Kidney (tissue), 14 donors: ENCODE measurements around the gene CCBE1. TPM values are rescaled to one million over a fixed set of nuclear protein-coding genes. Genes with fewer than 3 reads are reported as not detected.

Source experiments
- DNase-seq, 5 donors: peaks; one replicate each; pipeline ENCODE4 v3.0.0-alpha.2; 2013 to 2020
- FAIRE-seq: peaks from 2 replicates; lab custom pipeline; 2012; peaks lifted over from hg19 to GRCh38; lab: Jason Lieb, UNC
- H3K27ac ChIP-seq, 2 donors: one replicate each; pipeline ENCODE4 v1.7.0; 2013; ENCODE audit warnings: low read depth in 2 of 2, low read length in 2 of 2, inconsistent platforms in 1 of 2
- H3K27me3 ChIP-seq: one replicate; pipeline ENCODE4 v1.7.1; 2013; ENCODE audit warnings: low read length, inconsistent platforms; ENCODE audit not compliant: control insufficient read depth, insufficient read depth
- H3K36me3 ChIP-seq, 3 donors: one replicate each; pipeline versions ENCODE4 v1.7.0 to v1.7.1; 2013; ENCODE audit warnings: low read length in 3 of 3, control low read depth in 1 of 3, inconsistent platforms in 1 of 3; ENCODE audit not compliant: insufficient read depth in 3 of 3, control insufficient read depth in 2 of 3
- H3K4me1 ChIP-seq, 3 donors: one replicate each; pipeline versions ENCODE4 v1.7.0 to v1.7.1; 2013; ENCODE audit warnings: low read length in 3 of 3, inconsistent platforms in 1 of 3, low read depth in 1 of 3; ENCODE audit not compliant: control insufficient read depth in 2 of 3, insufficient read depth in 2 of 3
- H3K4me3 ChIP-seq, 3 donors: one replicate each; pipeline versions ENCODE4 v1.7.0 to v1.8.1; 2013; ENCODE audit warnings: low read length in 3 of 3, control low read depth in 1 of 3, inconsistent platforms in 1 of 3
- H3K9ac ChIP-seq, 3 donors: one replicate each; pipeline versions ENCODE4 v1.7.0 to v1.7.1; 2013; ENCODE audit warnings: low read length in 3 of 3, control low read depth in 1 of 3, inconsistent platforms in 1 of 3
- H3K9me3 ChIP-seq, 3 donors: one replicate each; pipeline versions ENCODE4 v1.7.0 to v1.7.1; 2013; ENCODE audit warnings: low read length in 3 of 3, control low read depth in 1 of 3, inconsistent platforms in 1 of 3; ENCODE audit not compliant: control insufficient read depth in 2 of 3, insufficient read depth in 1 of 3
- CTCF ChIP-seq: IDR thresholded peaks from 3 replicates; pipeline ENCODE4 v1.5.1; 2012; ENCODE audit warnings: mild to moderate bottlenecking, moderate library complexity, borderline replicate concordance; ENCODE audit not compliant: insufficient read depth; ENCODE audit errors: extremely low read depth
- intact Hi-C: fragments of 100-400 bp; cut with DNase I; formaldehyde crosslinking; loops from one replicate; pipeline ENCODE4 v1.11.1; 2022
- polyA plus RNA-seq: library from polyadenylated mRNA; stranded (reverse); fragments of 350-450 nt; fragmentation: Illumina TruSeq; extraction: RNeasy Lipid Tissue Mini Kit (QIAGEN cat#74804); gene quantifications from one replicate; pipeline ENCODE4 v1.2.3, GENCODE V29; 2014; ENCODE audit warnings: low read depth, low replicate concordance; ENCODE audit not compliant: insufficient read depth
- total RNA-seq: library from RNA; stranded (reverse); fragmentation: NEBNext Ultra II Directional; extraction: Animal tissue kit (Norgen Biotek cat#: 25700); gene quantifications from one replicate; pipeline ENCODE4 v1.2.1, GENCODE V29; 2021
- donor health status: control.
- donor health status: control.
- donor health status: control.
- donor health status: control.
- donor health status: control.
- donor health status: DM: yes; HTN: yes; CAD: no.
- donor health status: Normal renal cell carcinoma (clear cell type).

CCBE1 gene
- total and polyA plus RNA-seq, 2 donors from 2014 or later = 1.8 to 2.2 TPM

- no peak overlapping the region for H3K27ac ChIP-seq
- TF ChIP-seq CTCF = no peak
- FAIRE-seq = no peak
- DNase-seq = no peak
- intact Hi-C loops = no loop called here
- H3K4me1 ChIP-seq = peaks cover 0 to 3% (median 0%) of the 10 kb centered on the region in 3 donors
- H3K9ac ChIP-seq = no peak overlapping the region
- no peak overlapping the region for H3K4me3 ChIP-seq
- no peaks in the 10 kb centered on the region for H3K27me3 ChIP-seq
- H3K9me3 ChIP-seq = no peaks in the 10 kb centered on the region
- no peaks in the 10 kb centered on the region for H3K36me3 ChIP-seq
Observed at GRCh38 chr18:59479776-59480175, 217.4 kb downstream of the CCBE1 start.

- intact Hi-C loops = no loop called here
- H3K9me3 ChIP-seq = no peaks in the 10 kb centered on the region
- H3K4me1 ChIP-seq = peaks cover 0 to 3% (median 0%) of the 10 kb centered on the region in 3 donors
- H3K36me3 ChIP-seq = no peaks in the 10 kb centered on the region
- H3K4me3 ChIP-seq = no peak overlapping the region
- H3K27me3 ChIP-seq = no peaks in the 10 kb centered on the region
- H3K9ac ChIP-seq = no peak overlapping the region
- TF ChIP-seq CTCF = no peak
- no peak for FAIRE-seq
- no peak overlapping the region for H3K27ac ChIP-seq
- DNase-seq = peak in 2 of 5 donors; percentile 26 to 40
Observed at GRCh38 chr18:59478591-59478990, 218.6 kb downstream of the CCBE1 start.

- DNase-seq = no peak
- TF ChIP-seq CTCF = no peak
- no peaks in the 10 kb centered on the region for H3K27me3 ChIP-seq
- H3K4me3 ChIP-seq = no peak overlapping the region
- peaks cover 0 to 3% (median 0%) of the 10 kb centered on the region in 3 donors for H3K4me1 ChIP-seq
- intact Hi-C loops = no loop called here
- no peaks in the 10 kb centered on the region for H3K9me3 ChIP-seq
- no peaks in the 10 kb centered on the region for H3K36me3 ChIP-seq
- no peak for FAIRE-seq
- H3K27ac ChIP-seq = no peak overlapping the region
- no peak overlapping the region for H3K9ac ChIP-seq
Observed at GRCh38 chr18:59477849-59478248, 219.4 kb downstream of the CCBE1 start.

GRCh38 chr18:59470561-59471121, 226.6 kb downstream of the CCBE1 start:
- no peak for DNase-seq
- no peak for TF ChIP-seq CTCF
- no peak for FAIRE-seq
- Histone ChIP-seq H3K4me3 (no peak overlapping the region), H3K36me3 (no peaks in the 10 kb centered on the region), H3K27ac (no peak overlapping the region), H3K9ac (no peak overlapping the region), H3K4me1 (no peaks in the 10 kb centered on the region), H3K9me3 (no peaks in the 10 kb centered on the region), H3K27me3 (no peaks in the 10 kb centered on the region)
- intact Hi-C loops = no loop called here
